Mesodermal cell (in vitro differentiated cells): ENCODE data around the gene MARCHF6.
A peak's percentile ranks its signal among the peaks of the same experiment; 100 is the strongest.
"Not testable (repeated sequence)": the region's sequence is repeated elsewhere in the genome, so short reads cannot be mapped to it uniquely, and the experiment has no call there.

ENCODE experiments used
- H3K27ac ChIP-seq: 2 replicates; pipeline ENCODE4 v1.7.0; 2013; ENCODE audit warnings: mild to moderate bottlenecking, low read depth, low read length, moderate library complexity; ENCODE audit not compliant: severe bottlenecking
- H3K36me3 ChIP-seq: 2 replicates; pipeline ENCODE4 v1.7.1; 2013; ENCODE audit warnings: mild to moderate bottlenecking, low read length, moderate library complexity; ENCODE audit not compliant: control insufficient read depth, insufficient read depth
- H3K4me1 ChIP-seq: one replicate; pipeline ENCODE4 v1.7.1; 2013; ENCODE audit warnings: mild to moderate bottlenecking, low read length; ENCODE audit not compliant: insufficient read depth, control insufficient read depth, poor library complexity, severe bottlenecking
- H3K4me3 ChIP-seq: 2 replicates; pipeline ENCODE4 v1.7.0; 2013; ENCODE audit warnings: low read length, control low read depth, mild to moderate bottlenecking; ENCODE audit not compliant: insufficient read depth, poor library complexity, severe bottlenecking; ENCODE audit errors: extremely low read depth
- H3K9me3 ChIP-seq: 2 replicates; pipeline ENCODE4 v1.7.1; 2013; ENCODE audit warnings: mild to moderate bottlenecking, low read length, moderate library complexity; ENCODE audit not compliant: control insufficient read depth
- WGBS, 2 experiments: methylation state at CpG; one replicate each; pipeline ENCODE4 v1.1.5; 2013; ENCODE audit warnings: missing lambda C conversion rate in 2 of 2; ENCODE audit not compliant: insufficient coverage in 2 of 2; 5-methylcytosine and 5-hydroxymethylcytosine counted together

The MARCHF6 gene

GRCh38 chr5:10337986-10338385 is 15.5 kb upstream of the MARCHF6 start:
- Histone ChIP-seq H3K36me3 (no peaks in the 10 kb centered on the region), H3K9me3 (no peaks in the 10 kb centered on the region), H3K4me1 (peaks cover 15% of the 10 kb centered on the region), H3K4me3 (no peak overlapping the region), H3K27ac (no peak overlapping the region)
- WGBS, 2 experiments, result 87% methylated on average over 3 to 4 of the region's 4 CpGs

DNA sequence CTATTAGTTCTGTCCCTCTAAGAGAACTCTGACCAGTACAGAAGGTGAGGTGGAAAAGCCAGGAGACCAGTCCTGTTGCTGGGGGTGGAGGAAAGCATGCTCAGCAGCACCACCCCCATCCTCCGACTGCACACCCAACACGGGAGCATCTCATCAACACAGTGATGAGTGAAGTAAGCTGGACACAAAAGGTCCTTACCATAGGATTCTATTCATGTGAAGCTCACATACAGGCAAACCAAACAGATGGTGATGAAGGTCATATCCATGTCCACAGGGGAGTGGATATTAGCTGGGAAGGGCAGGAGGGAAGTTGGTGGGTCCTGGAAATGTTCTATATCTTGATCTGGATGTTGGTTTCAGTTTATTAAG is 14.8 kb upstream of the MARCHF6 start:
- no peak overlapping the region for H3K4me3 ChIP-seq

GRCh38 chr5:10339058-10339811 is 14.3 kb upstream of the MARCHF6 start:
- H3K9me3 ChIP-seq, result no peaks in the 10 kb centered on the region
- H3K4me3 ChIP-seq, result no peak overlapping the region
- H3K27ac ChIP-seq, result peak overlapping the region; percentile 45
- H3K36me3 ChIP-seq, result no peaks in the 10 kb centered on the region
- H3K4me1 ChIP-seq, result peaks cover 10% of the 10 kb centered on the region
- 69 to 71% methylated on average over 17 of the region's 19 CpGs for WGBS, 2 experiments

More for the DNA sequence above, 14.8 kb upstream of the MARCHF6 start:
- no CpG with 5 or more reads among the region's 2 CpGs for WGBS, 2 experiments
- Histone ChIP-seq H3K9me3 (no peaks in the 10 kb centered on the region), H3K27ac (peak overlapping the region; percentile 45), H3K36me3 (no peaks in the 10 kb centered on the region), H3K4me1 (peaks cover 13% of the 10 kb centered on the region)

GRCh38 chr5:10339958-10340357 is 13.5 kb upstream of the MARCHF6 start:
- 90 to 96% methylated on average over 3 of the region's 3 CpGs for WGBS, 2 experiments
- no peak overlapping the region for H3K4me3 ChIP-seq
- no peaks in the 10 kb centered on the region for H3K36me3 ChIP-seq
- H3K9me3 ChIP-seq, result no peaks in the 10 kb centered on the region
- peak overlapping the region; percentile 24 for H3K27ac ChIP-seq
- H3K4me1 ChIP-seq, result peaks cover 10% of the 10 kb centered on the region

DNA sequence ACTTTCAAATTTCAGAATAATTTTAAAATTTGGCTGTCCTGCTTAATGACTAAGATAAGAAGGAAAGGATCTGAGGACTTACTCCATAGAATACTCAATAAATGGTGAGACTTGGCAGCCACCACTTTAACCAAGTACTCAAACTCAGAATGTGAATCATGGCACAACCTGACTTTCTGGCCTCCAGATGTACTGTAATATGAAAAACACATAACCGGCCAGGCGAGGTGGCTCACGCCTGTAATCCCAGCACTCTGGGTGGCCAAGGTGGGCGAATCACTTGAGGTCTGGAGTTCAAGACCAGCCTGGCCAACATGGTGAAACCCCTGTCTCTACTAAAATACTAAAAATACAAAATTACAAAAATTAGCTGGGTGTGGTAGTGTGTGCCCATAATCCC is 10.0 kb upstream of the MARCHF6 start:
- Histone ChIP-seq H3K4me3 (no peak overlapping the region), H3K4me1 (no peaks in the 10 kb centered on the region), H3K9me3 (no peaks in the 10 kb centered on the region), H3K36me3 (no peaks in the 10 kb centered on the region), H3K27ac (no peak overlapping the region)
- WGBS, 2 experiments, result 83 to 90% methylated on average over 3 to 4 of the region's 4 CpGs

DNA sequence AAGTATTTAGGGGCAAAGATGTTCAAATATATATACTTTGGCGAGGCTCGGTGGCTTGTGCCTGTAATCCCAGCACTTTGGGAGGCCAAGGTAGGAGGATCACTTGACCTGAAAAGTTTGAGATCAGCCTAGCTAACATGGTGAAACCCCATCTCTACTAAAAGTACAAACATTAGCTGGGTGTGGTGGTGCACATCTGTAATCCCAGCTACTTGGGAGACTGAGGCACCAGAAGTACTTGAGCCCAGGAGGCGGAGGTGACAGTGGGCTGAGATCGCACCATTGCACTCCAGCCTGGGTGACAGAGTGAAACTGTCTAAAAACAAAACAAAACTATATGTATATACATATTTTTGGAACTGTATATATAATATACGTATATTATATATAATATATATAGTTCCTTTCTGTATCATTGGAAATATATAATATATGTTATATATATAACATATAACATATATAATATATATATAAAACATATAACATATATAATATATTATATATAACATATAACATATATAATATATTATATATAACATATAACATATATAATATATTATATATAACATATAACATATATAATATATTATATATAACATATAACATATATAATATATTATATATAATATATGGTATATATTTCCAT is 8.9 kb upstream of the MARCHF6 start:
- WGBS, 2 experiments, result 92 to 100% methylated on average over 2 of the region's 5 CpGs

DNA sequence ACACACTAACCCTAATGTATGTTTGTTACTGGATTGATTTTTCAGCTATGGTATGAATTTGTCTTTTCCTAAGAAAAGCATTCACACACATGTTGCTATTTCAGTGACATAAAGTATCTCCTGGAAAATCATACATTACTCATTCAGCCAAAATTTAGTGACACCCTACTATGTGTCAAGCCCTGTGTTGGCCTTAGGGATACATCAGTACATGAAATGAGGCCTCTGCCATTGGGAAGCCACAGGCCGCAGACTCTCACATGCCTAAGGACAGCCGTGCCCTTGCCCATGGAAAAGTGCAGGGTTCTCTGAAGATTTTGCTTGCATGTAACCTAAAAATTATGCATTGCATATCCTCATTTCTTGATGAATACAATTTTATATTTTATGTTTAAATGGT is 5.2 kb upstream of the MARCHF6 start:
- 94 to 100% methylated on average over 2 of the region's 2 CpGs for WGBS, 2 experiments
- Histone ChIP-seq H3K36me3 (no peaks in the 10 kb centered on the region), H3K9me3 (no peaks in the 10 kb centered on the region), H3K4me3 (no peak overlapping the region), H3K4me1 (peaks cover 8% of the 10 kb centered on the region), H3K27ac (no peak overlapping the region)

More for the DNA sequence above, 8.9 kb upstream of the MARCHF6 start:
- not testable (repeated sequence) for H3K4me1 ChIP-seq, H3K36me3 ChIP-seq, H3K4me3 ChIP-seq, H3K9me3 ChIP-seq, H3K27ac ChIP-seq

DNA sequence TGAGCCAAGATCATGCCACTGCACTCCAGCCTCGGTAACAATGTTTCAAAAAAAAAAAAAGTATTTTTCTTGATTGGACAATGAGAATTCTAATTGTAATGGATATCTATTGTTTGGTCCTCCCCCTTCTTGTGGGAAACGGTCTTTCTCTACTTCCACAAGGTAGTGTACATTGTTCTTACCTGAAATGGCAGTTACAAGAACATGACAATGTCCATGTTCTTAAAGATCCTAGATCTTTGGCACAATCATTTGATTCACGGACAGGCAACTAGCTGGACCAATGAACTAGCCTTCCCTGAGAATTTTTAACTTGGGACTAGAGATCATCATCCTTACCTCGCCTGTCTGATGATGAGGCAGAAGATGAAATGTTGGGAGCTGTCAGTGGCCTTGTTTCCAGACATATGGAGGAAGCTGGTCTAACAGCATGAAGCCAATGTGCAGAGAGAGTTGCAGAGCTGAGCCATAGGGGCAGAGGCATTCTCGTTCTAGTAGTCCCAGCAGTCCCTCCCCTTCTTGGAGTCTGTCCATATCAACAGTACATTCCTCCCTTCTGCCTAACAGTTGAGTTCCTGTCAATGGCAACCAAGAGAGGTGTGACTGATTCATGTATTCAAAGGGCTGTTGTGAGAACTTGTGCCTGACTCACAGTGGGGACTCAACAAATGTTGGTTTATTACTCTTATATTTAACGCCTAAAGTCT is 2.1 kb upstream of the MARCHF6 start:
- Histone ChIP-seq H3K4me3 (no peak overlapping the region), H3K36me3 (no peaks in the 10 kb centered on the region), H3K9me3 (no peaks in the 10 kb centered on the region), H3K27ac (no peak overlapping the region), H3K4me1 (peaks cover 8% of the 10 kb centered on the region)
- 86 to 100% methylated on average over 1 to 3 of the region's 6 CpGs for WGBS, 2 experiments

- WGBS, 2 experiments, result 68 to 88% methylated on average over 4 to 7 of the region's 8 CpGs
- peak overlapping the region; percentile 90 for H3K4me3 ChIP-seq
- H3K9me3 ChIP-seq, result no peaks in the 10 kb centered on the region
- peaks cover 8% of the 10 kb centered on the region for H3K4me1 ChIP-seq
- H3K27ac ChIP-seq, result peak overlapping the region; percentile 39
- no peaks in the 10 kb centered on the region for H3K36me3 ChIP-seq
Measured at GRCh38 chr5:10351919-10352318, 1.6 kb upstream of the MARCHF6 start.

- Histone ChIP-seq H3K27ac (peak overlapping the region; percentile 97), H3K9me3 (no peaks in the 10 kb centered on the region), H3K4me3 (peak overlapping the region; percentile 90), H3K36me3 (no peaks in the 10 kb centered on the region), H3K4me1 (peaks cover 8% of the 10 kb centered on the region)
- 0 to 3% methylated on average over 5 to 6 of the region's 19 CpGs for WGBS, 2 experiments
Measured at GRCh38 chr5:10352430-10353240, 860 bp upstream of the MARCHF6 start.
